Liver (tissue), 9 donors: ENCODE data around the gene SEMA3G. TPM values are rescaled to one million over a fixed set of nuclear protein-coding genes. Genes with fewer than 3 reads are reported as not detected.

Source experiments
- DNase-seq: peaks from one replicate; pipeline ENCODE4 v3.0.0-alpha.2; 2017; ENCODE audit warnings: low spot score
- H3K27ac ChIP-seq, 2 donors: one replicate each; pipeline ENCODE4 v1.7.0; 2013; ENCODE audit warnings: inconsistent platforms in 2 of 2, low read length in 2 of 2, control low read depth in 1 of 2, low read depth in 1 of 2, mild to moderate bottlenecking in 1 of 2
- H3K27me3 ChIP-seq, 4 donors: one replicate each; pipeline versions ENCODE4 v1.6.1 to v1.7.0; 2013; ENCODE audit warnings: low read length in 3 of 4, inconsistent platforms in 1 of 4, mild to moderate bottlenecking in 1 of 4, moderate library complexity in 1 of 4; ENCODE audit not compliant: control insufficient read depth in 4 of 4, insufficient read depth in 4 of 4
- H3K36me3 ChIP-seq, 4 donors: one replicate each; pipeline versions ENCODE4 v1.6.1 to v1.7.0; 2013; ENCODE audit warnings: low read length in 3 of 4, mild to moderate bottlenecking in 3 of 4, low read depth in 1 of 4, moderate library complexity in 1 of 4; ENCODE audit not compliant: control insufficient read depth in 4 of 4, insufficient read depth in 3 of 4
- H3K4me1 ChIP-seq, 4 donors: one replicate each; pipeline versions ENCODE4 v1.6.1 to v1.7.0; 2013; ENCODE audit warnings: low read length in 3 of 4, mild to moderate bottlenecking in 3 of 4, moderate library complexity in 1 of 4; ENCODE audit not compliant: control insufficient read depth in 4 of 4, insufficient read depth in 4 of 4
- H3K4me3 ChIP-seq, 3 donors: one replicate each; pipeline versions ENCODE4 v1.6.1 to v1.7.0; 2013; ENCODE audit warnings: low read length in 3 of 3, control low read depth in 1 of 3, low read depth in 1 of 3, mild to moderate bottlenecking in 1 of 3
- H3K9ac ChIP-seq, 2 donors: one replicate each; pipeline ENCODE4 v1.7.0; 2013; ENCODE audit warnings: low read length in 2 of 2, mild to moderate bottlenecking in 2 of 2, moderate library complexity in 2 of 2, control low read depth in 1 of 2, low read depth in 1 of 2
- H3K9me3 ChIP-seq, 4 donors: one replicate each; pipeline versions ENCODE4 v1.6.1 to v1.7.0; 2013; ENCODE audit warnings: low read length in 3 of 4; ENCODE audit not compliant: control insufficient read depth in 4 of 4
- EGR1 ChIP-seq, 2 donors: IDR thresholded peaks; 2 replicates each; pipeline ENCODE4 v1.6.1; 2016 to 2018; ENCODE audit warnings: antibody characterized with exemption in 2 of 2, low read depth in 2 of 2
- FOXA1 ChIP-seq: IDR thresholded peaks from 2 replicates; pipeline ENCODE4 v1.6.1; 2016; ENCODE audit warnings: antibody characterized with exemption
- FOXA2 ChIP-seq: IDR thresholded peaks from 2 replicates; pipeline ENCODE4 v1.6.1; 2016; ENCODE audit warnings: antibody characterized with exemption
- GABPA ChIP-seq, 2 donors: IDR thresholded peaks in 1 of 2; conservative IDR thresholded peaks in 1 of 2; 2 replicates each; pipeline ENCODE4 v1.6.1; 2016; ENCODE audit warnings: antibody characterized with exemption in 2 of 2, mild to moderate bottlenecking in 1 of 2, moderate library complexity in 1 of 2
- HNF4A ChIP-seq, 2 donors: conservative IDR thresholded peaks; 2 replicates each; pipeline ENCODE4 v1.6.1; 2016; ENCODE audit warnings: antibody characterized with exemption in 2 of 2, mild to moderate bottlenecking in 2 of 2
- HNF4G ChIP-seq: IDR thresholded peaks from 2 replicates; pipeline ENCODE4 v1.6.1; 2016; ENCODE audit warnings: antibody characterized with exemption
- JUND ChIP-seq, 2 donors: IDR thresholded peaks; 2 replicates each; pipeline ENCODE4 v1.6.1; 2016; ENCODE audit warnings: antibody characterized with exemption in 2 of 2
- MAX ChIP-seq: IDR thresholded peaks from 2 replicates; pipeline ENCODE4 v1.6.1; 2016; ENCODE audit warnings: antibody characterized with exemption
- NR2F2 ChIP-seq: IDR thresholded peaks from 2 replicates; pipeline ENCODE4 v1.6.1; 2016; ENCODE audit warnings: antibody characterized with exemption
- RAD21 ChIP-seq, 2 donors: IDR thresholded peaks; 2 replicates each; pipeline ENCODE4 v1.6.1; 2016; ENCODE audit warnings: antibody characterized with exemption in 2 of 2, mild to moderate bottlenecking in 2 of 2
- RXRA ChIP-seq, 2 donors: IDR thresholded peaks; 2 replicates each; pipeline ENCODE4 v1.6.1; 2017 to 2018; ENCODE audit warnings: antibody characterized with exemption in 2 of 2, mild to moderate bottlenecking in 1 of 2
- SP1 ChIP-seq: IDR thresholded peaks from 2 replicates; pipeline ENCODE4 v1.6.1; 2018; ENCODE audit warnings: antibody characterized with exemption, mild to moderate bottlenecking
- TAF1 ChIP-seq: conservative IDR thresholded peaks from 2 replicates; pipeline ENCODE4 v1.6.1; 2016; ENCODE audit warnings: antibody characterized with exemption, mild to moderate bottlenecking
- YY1 ChIP-seq: IDR thresholded peaks from 2 replicates; pipeline ENCODE4 v1.6.1; 2016; ENCODE audit warnings: antibody characterized with exemption, mild to moderate bottlenecking
- WGBS: extraction: QIAGEN DNeasy Blood & Tissue Kit; methylation state at CpG from one replicate; pipeline ENCODE4 v1.1.7; 2013; 5-methylcytosine and 5-hydroxymethylcytosine counted together
- polyA plus RNA-seq, 2 donors: library from polyadenylated mRNA; stranded (reverse) in 1 of 2; unstranded in 1 of 2; fragments of 200-250 nt in 1 of 2; fragments of >200 nt in 1 of 2; fragmentation: Nextera tagmentation in 1 of 2; extraction: Ambion mirVana in 1 of 2; gene quantifications; one replicate each; pipeline versions ENCODE4 v1.2.1 to v1.2.3, GENCODE V29; 2013 to 2015
- total RNA-seq, 2 donors: library from RNA; depleted of rRNA; stranded (reverse); fragments of >200 nt; gene quantifications; one replicate each; pipeline ENCODE4 v1.2.3, GENCODE V29; 2014
- TF ChIP-seq, protein P1 (sequence below): fragments of 150-350 bp; IDR thresholded peaks from 2 replicates; pipeline ENCODE4 v1.5.1; 2017; ENCODE audit warnings: improper control_type of control experiment, low read depth, low read length; ENCODE audit not compliant: missing input control
- TF ChIP-seq, protein P2 (sequence below): IDR thresholded peaks from 2 replicates; pipeline ENCODE4 v1.6.1; 2016; ENCODE audit warnings: antibody characterized with exemption, mild to moderate bottlenecking
- TF ChIP-seq, protein P3 (sequence below): IDR thresholded peaks from 2 replicates; pipeline ENCODE4 v1.6.1; 2016; ENCODE audit warnings: antibody characterized with exemption
- donor health status: healthy.
- donor health status: healthy.
- donor health status: healthy.
- donor health status: healthy.
- donor health status: healthy.

The SEMA3G gene
- total and polyA plus RNA-seq, 4 donors: 0.47 to 1.2 (median 0.74) TPM

- H3K9ac ChIP-seq: no peak overlapping the region
- no peaks in the 10 kb centered on the region for H3K27me3 ChIP-seq
- no peak for DNase-seq
- TF ChIP-seq MAX (no peak), GABPA (IDR thresholded peaks at IDR 0.05 in 1 of 2, conservative IDR thresholded peaks at IDR 0.05 in 1 of 2) (no peak), JUND (IDR thresholded peaks at IDR 0.05) (no peak), SP1 (no peak), RAD21 (IDR thresholded peaks at IDR 0.05) (no peak), HNF4A (conservative IDR thresholded peaks at IDR 0.05) (no peak), FOXA1 (no peak), YY1 (no peak), TAF1 (no peak), EGR1 (IDR thresholded peaks at IDR 0.05; ENCODE audit: low read depth in 2 of 2) (no peak), FOXA2 (no peak), HNF4G (no peak)
- TF ChIP-seq, protein P1, sequence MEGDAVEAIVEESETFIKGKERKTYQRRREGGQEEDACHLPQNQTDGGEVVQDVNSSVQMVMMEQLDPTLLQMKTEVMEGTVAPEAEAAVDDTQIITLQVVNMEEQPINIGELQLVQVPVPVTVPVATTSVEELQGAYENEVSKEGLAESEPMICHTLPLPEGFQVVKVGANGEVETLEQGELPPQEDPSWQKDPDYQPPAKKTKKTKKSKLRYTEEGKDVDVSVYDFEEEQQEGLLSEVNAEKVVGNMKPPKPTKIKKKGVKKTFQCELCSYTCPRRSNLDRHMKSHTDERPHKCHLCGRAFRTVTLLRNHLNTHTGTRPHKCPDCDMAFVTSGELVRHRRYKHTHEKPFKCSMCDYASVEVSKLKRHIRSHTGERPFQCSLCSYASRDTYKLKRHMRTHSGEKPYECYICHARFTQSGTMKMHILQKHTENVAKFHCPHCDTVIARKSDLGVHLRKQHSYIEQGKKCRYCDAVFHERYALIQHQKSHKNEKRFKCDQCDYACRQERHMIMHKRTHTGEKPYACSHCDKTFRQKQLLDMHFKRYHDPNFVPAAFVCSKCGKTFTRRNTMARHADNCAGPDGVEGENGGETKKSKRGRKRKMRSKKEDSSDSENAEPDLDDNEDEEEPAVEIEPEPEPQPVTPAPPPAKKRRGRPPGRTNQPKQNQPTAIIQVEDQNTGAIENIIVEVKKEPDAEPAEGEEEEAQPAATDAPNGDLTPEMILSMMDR: no peak
- TF ChIP-seq, protein P2, sequence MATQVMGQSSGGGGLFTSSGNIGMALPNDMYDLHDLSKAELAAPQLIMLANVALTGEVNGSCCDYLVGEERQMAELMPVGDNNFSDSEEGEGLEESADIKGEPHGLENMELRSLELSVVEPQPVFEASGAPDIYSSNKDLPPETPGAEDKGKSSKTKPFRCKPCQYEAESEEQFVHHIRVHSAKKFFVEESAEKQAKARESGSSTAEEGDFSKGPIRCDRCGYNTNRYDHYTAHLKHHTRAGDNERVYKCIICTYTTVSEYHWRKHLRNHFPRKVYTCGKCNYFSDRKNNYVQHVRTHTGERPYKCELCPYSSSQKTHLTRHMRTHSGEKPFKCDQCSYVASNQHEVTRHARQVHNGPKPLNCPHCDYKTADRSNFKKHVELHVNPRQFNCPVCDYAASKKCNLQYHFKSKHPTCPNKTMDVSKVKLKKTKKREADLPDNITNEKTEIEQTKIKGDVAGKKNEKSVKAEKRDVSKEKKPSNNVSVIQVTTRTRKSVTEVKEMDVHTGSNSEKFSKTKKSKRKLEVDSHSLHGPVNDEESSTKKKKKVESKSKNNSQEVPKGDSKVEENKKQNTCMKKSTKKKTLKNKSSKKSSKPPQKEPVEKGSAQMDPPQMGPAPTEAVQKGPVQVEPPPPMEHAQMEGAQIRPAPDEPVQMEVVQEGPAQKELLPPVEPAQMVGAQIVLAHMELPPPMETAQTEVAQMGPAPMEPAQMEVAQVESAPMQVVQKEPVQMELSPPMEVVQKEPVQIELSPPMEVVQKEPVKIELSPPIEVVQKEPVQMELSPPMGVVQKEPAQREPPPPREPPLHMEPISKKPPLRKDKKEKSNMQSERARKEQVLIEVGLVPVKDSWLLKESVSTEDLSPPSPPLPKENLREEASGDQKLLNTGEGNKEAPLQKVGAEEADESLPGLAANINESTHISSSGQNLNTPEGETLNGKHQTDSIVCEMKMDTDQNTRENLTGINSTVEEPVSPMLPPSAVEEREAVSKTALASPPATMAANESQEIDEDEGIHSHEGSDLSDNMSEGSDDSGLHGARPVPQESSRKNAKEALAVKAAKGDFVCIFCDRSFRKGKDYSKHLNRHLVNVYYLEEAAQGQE: no peak
- TF ChIP-seq, protein P3, sequence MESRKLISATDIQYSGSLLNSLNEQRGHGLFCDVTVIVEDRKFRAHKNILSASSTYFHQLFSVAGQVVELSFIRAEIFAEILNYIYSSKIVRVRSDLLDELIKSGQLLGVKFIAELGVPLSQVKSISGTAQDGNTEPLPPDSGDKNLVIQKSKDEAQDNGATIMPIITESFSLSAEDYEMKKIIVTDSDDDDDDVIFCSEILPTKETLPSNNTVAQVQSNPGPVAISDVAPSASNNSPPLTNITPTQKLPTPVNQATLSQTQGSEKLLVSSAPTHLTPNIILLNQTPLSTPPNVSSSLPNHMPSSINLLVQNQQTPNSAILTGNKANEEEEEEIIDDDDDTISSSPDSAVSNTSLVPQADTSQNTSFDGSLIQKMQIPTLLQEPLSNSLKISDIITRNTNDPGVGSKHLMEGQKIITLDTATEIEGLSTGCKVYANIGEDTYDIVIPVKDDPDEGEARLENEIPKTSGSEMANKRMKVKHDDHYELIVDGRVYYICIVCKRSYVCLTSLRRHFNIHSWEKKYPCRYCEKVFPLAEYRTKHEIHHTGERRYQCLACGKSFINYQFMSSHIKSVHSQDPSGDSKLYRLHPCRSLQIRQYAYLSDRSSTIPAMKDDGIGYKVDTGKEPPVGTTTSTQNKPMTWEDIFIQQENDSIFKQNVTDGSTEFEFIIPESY: no peak
- 95% methylated on average over 6 of the region's 6 CpGs for WGBS
- H3K4me3 ChIP-seq: no peak overlapping the region
- no peaks in the 10 kb centered on the region for H3K36me3 ChIP-seq
- H3K27ac ChIP-seq: no peak overlapping the region
- H3K9me3 ChIP-seq: no peaks in the 10 kb centered on the region
- H3K4me1 ChIP-seq: no peaks in the 10 kb centered on the region
Observed at GRCh38 chr3:52433996-52434479, 10.9 kb downstream of the SEMA3G start.

- no peak overlapping the region for H3K27ac ChIP-seq
- H3K36me3 ChIP-seq: no peaks in the 10 kb centered on the region
- no peak for DNase-seq
- no peaks in the 10 kb centered on the region for H3K27me3 ChIP-seq
- no peaks in the 10 kb centered on the region for H3K9me3 ChIP-seq
- H3K4me3 ChIP-seq: no peak overlapping the region
- WGBS: 80% methylated on average over 10 of the region's 10 CpGs
- H3K9ac ChIP-seq: no peak overlapping the region
- H3K4me1 ChIP-seq: no peaks in the 10 kb centered on the region
- TF ChIP-seq HNF4A (conservative IDR thresholded peaks at IDR 0.05) (no peak), FOXA2 (no peak), RAD21 (IDR thresholded peaks at IDR 0.05) (no peak), NR2F2 (no peak), SP1 (no peak), RXRA (IDR thresholded peaks at IDR 0.05) (no peak), YY1 (no peak), EGR1 (IDR thresholded peaks at IDR 0.05; ENCODE audit: low read depth in 2 of 2) (no peak), MAX (no peak), TAF1 (no peak)
- TF ChIP-seq, protein P3: no peak
- TF ChIP-seq, protein P2: no peak
Observed at GRCh38 chr3:52433328-52433995, 11.4 kb downstream of the SEMA3G start.
